HepG2 (cell line): Measurements from ENCODE around the gene MMP25. TPM values are rescaled to one million over a fixed set of nuclear protein-coding genes. Genes with fewer than 3 reads are reported as not detected.

Experiments used
- AHR ChIP-seq: IDR thresholded peaks from 2 replicates; pipeline ENCODE4 v1.6.1; 2018; ENCODE audit warnings: missing genetic modification reagents, missing compliant biosample characterization
- ARNTL ChIP-seq: sonication (generic); formaldehyde crosslinking; IDR thresholded peaks from 2 replicates; pipeline ENCODE4 v1.4.0; 2020; ENCODE audit warnings: mild to moderate bottlenecking, missing genetic modification reagents
- EEA1 ChIP-seq: sonication (generic); formaldehyde crosslinking; IDR thresholded peaks from 2 replicates; pipeline ENCODE4 v1.5.1; 2020; ENCODE audit warnings: mild to moderate bottlenecking, missing genetic modification reagents, borderline replicate concordance
- HCFC1 ChIP-seq: fragments of 150-350 bp; IDR thresholded peaks from 2 replicates; pipeline ENCODE4 v1.6.1; 2014; ENCODE audit warnings: low read depth, low read length
- HHEX ChIP-seq: IDR thresholded peaks from 2 replicates; pipeline ENCODE4 v1.6.1; 2016; ENCODE audit warnings: control low read depth
- MNT ChIP-seq: fragments of 450-650 bp; IDR thresholded peaks from 2 replicates; pipeline ENCODE4 v1.6.1; 2016
- RAD21 ChIP-seq: fragments of 450-650 bp; formaldehyde crosslinking; IDR thresholded peaks from 2 replicates; pipeline ENCODE4 v1.5.0; 2020; ENCODE audit warnings: mild to moderate bottlenecking
- SMYD3 ChIP-seq: sonication (generic); formaldehyde crosslinking; IDR thresholded peaks from 2 replicates; pipeline ENCODE4 v1.8.1; 2023; ENCODE audit warnings: mild to moderate bottlenecking, missing genetic modification reagents
- SNAPC5 ChIP-seq: sonication (generic); formaldehyde crosslinking; IDR thresholded peaks from 2 replicates; pipeline ENCODE4 v1.8.1; 2023; ENCODE audit warnings: mild to moderate bottlenecking, missing genetic modification reagents, borderline replicate concordance
- SRY ChIP-seq: sonication (generic); formaldehyde crosslinking; IDR thresholded peaks from 2 replicates; pipeline ENCODE4 v1.8.0; 2022; ENCODE audit warnings: mild to moderate bottlenecking, missing genetic modification reagents
- ZBTB1 ChIP-seq: sonication (generic); formaldehyde crosslinking; IDR thresholded peaks from 2 replicates; pipeline ENCODE4 v1.4.0; 2020; ENCODE audit warnings: missing genetic modification reagents, borderline replicate concordance
- ZNF142 ChIP-seq: sonication (generic); formaldehyde crosslinking; IDR thresholded peaks from 2 replicates; pipeline ENCODE4 v1.4.0; 2020; ENCODE audit warnings: missing genetic modification reagents
- ZNF616 ChIP-seq: sonication (generic); formaldehyde crosslinking; IDR thresholded peaks from 2 replicates; pipeline ENCODE4 v1.5.0; 2020; ENCODE audit warnings: low read depth, mild to moderate bottlenecking, missing genetic modification reagents
- polyA plus RNA-seq, 8 experiments: library from polyadenylated mRNA; depleted of rRNA in 3 of 8; stranded (reverse) in 7 of 8; unstranded in 1 of 8; fragments of >200 nt; fragmentation: Illumina TruSeq in 4 of 8; extraction: Trizol in 4 of 8; gene quantifications; 2 replicates each; pipeline versions ENCODE4 v1.2.1 to v1.2.3, GENCODE V29; 2011 to 2016; ENCODE audit warnings: low read depth in 4 of 8, missing spikeins in 1 of 8, mixed read lengths in 1 of 8; ENCODE audit not compliant: insufficient read depth in 1 of 8
- total RNA-seq, 5 experiments: library from RNA; depleted of rRNA; stranded (reverse); fragments of >200 nt; fragmentation: Illumina TruSeq; extraction: Trizol; gene quantifications; 2 replicates each; pipeline ENCODE4 v1.2.3, GENCODE V29; 2016; ENCODE audit warnings: low read depth in 1 of 5
- TF ChIP-seq, protein P1 (sequence below): sonication (generic); formaldehyde crosslinking; IDR thresholded peaks from 2 replicates; pipeline ENCODE4 v1.4.0; 2020; ENCODE audit warnings: missing genetic modification reagents
- TF ChIP-seq, protein P2 (sequence below): sonication (generic); formaldehyde crosslinking; IDR thresholded peaks from 2 replicates; pipeline ENCODE4 v1.8.0; 2022; ENCODE audit warnings: low read depth, missing genetic modification reagents
- TF ChIP-seq, protein P3 (sequence below): sonication (generic); formaldehyde crosslinking; IDR thresholded peaks from 2 replicates; pipeline ENCODE4 v1.4.0; 2020; ENCODE audit warnings: mild to moderate bottlenecking, low read depth, missing genetic modification reagents
- TF ChIP-seq, protein P4 (sequence below): sonication (generic); formaldehyde crosslinking; IDR thresholded peaks from 2 replicates; pipeline ENCODE4 v1.4.0; 2020; ENCODE audit warnings: missing genetic modification reagents

Gene MMP25
- total and polyA plus RNA-seq, 2 of the 13 experiments (the other 11 are each of a cell fraction or from before 2014, with no cell fraction given) = 0.04 to 0.08 TPM

GRCh38 chr16:3003582-3004270 lies 42.6 kb upstream of the MMP25 start (continued):
- TF ChIP-seq SRY (CRISPR knock-in tag) (0 out of 2 replicates have a peak, but pooled peaks have one; percentile 44), ARNTL (CRISPR knock-in tag) (0 out of 2 replicates have a peak, but pooled peaks have one; percentile 46), ZNF142 (CRISPR knock-in tag) (no peak), ZNF616 (CRISPR knock-in tag) (no peak), RAD21 (CRISPR knock-in tag) (peak; percentile 96), HCFC1 (no peak; the same call in 1 of the 2 replicates), EEA1 (CRISPR knock-in tag) (no peak), SMYD3 (CRISPR knock-in tag) (no peak), ZBTB1 (no peak), SNAPC5 (CRISPR knock-in tag) (no peak), MNT (peak; percentile 47; the same call in 1 of the 2 replicates), HHEX (CRISPR knock-in tag) (no peak), AHR (no peak)
- TF ChIP-seq, protein P1, sequence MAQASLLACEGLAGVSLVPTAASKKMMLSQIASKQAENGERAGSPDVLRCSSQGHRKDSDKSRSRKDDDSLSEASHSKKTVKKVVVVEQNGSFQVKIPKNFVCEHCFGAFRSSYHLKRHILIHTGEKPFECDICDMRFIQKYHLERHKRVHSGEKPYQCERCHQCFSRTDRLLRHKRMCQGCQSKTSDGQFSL (CRISPR knock-in tag) = no peak
- TF ChIP-seq, protein P2, sequence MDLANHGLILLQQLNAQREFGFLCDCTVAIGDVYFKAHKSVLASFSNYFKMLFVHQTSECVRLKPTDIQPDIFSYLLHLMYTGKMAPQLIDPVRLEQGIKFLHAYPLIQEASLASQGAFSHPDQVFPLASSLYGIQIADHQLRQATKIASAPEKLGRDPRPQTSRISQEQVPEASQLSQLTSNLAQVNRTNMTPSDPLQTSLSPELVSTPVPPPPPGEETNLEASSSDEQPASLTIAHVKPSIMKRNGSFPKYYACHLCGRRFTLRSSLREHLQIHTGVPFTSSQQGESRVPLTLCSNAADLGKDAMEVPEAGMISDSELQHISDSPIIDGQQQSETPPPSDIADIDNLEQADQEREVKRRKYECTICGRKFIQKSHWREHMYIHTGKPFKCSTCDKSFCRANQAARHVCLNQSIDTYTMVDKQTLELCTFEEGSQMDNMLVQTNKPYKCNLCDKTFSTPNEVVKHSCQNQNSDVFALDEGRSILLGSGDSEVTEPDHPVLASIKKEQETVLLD = no peak
- TF ChIP-seq, protein P3, sequence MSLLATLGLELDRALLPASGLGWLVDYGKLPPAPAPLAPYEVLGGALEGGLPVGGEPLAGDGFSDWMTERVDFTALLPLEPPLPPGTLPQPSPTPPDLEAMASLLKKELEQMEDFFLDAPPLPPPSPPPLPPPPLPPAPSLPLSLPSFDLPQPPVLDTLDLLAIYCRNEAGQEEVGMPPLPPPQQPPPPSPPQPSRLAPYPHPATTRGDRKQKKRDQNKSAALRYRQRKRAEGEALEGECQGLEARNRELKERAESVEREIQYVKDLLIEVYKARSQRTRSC = no peak
- TF ChIP-seq, protein P4, sequence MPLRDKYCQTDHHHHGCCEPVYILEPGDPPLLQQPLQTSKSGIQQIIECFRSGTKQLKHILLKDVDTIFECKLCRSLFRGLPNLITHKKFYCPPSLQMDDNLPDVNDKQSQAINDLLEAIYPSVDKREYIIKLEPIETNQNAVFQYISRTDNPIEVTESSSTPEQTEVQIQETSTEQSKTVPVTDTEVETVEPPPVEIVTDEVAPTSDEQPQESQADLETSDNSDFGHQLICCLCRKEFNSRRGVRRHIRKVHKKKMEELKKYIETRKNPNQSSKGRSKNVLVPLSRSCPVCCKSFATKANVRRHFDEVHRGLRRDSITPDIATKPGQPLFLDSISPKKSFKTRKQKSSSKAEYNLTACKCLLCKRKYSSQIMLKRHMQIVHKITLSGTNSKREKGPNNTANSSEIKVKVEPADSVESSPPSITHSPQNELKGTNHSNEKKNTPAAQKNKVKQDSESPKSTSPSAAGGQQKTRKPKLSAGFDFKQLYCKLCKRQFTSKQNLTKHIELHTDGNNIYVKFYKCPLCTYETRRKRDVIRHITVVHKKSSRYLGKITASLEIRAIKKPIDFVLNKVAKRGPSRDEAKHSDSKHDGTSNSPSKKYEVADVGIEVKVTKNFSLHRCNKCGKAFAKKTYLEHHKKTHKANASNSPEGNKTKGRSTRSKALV (CRISPR knock-in tag) = peak; percentile 61; the same call in 1 of the 2 replicates
